ENCODE results near the gene CTBP2. TPM values are rescaled to one million over a fixed set of nuclear protein-coding genes. Genes with fewer than 3 reads are reported as not detected.

Gene CTBP2
- total and polyA plus RNA-seq, 2 of the 13 experiments (the other 11 are each of a cell fraction or from before 2014, with no cell fraction given), result 0.08 TPM; not detected in 1

DNA sequence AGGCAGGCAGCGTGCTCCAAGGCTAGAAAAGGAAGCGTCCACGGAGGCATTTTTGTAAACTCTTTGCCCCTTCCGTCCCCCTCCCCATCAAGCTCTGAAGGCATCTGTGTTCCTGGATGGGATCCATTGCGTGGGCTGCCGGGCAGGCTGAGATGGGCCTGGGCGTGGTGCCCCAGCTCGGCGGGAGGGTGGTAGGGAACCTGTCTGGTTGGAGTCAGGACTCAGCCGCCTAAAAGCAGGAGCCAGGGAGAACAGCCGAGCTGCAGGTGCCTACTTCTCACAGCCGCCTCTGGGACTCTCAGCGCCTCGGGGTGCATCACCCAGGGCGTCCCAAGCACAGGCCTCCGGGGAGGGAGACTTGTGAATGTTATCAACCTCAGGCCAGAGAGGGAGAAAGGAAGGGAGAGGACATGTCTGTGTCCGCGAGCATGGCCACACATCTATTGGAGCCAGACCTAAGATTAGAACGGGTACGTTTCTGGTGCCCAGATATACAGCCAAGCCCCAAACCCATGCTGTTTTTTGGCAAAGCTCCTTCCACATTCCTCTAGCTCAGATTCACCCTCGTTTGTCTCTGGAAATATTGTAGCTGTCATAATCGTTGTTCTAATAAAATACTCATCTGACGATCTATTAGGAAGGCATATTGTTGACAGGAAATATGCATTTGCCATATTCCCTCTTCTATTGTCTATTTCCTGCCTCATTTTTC is 48.6 kb upstream of the CTBP2 start (continued):
- no peak for TF ChIP-seq PRDM10 (CRISPR knock-in tag; IDR thresholded peaks at IDR 0.05; ENCODE audit: low read depth)
- TF ChIP-seq ZNF580 (CRISPR knock-in tag; IDR thresholded peaks at IDR 0.05; ENCODE audit: borderline replicate concordance, low read depth), result no peak
- no peak for TF ChIP-seq PATZ1 (CRISPR knock-in tag; IDR thresholded peaks at IDR 0.05)
- TF ChIP-seq TEAD2 (CRISPR knock-in tag; IDR thresholded peaks at IDR 0.05), result no peak
- no peak for TF ChIP-seq HMG20A (CRISPR knock-in tag; IDR thresholded peaks at IDR 0.05; ENCODE audit: borderline replicate concordance)

DNA sequence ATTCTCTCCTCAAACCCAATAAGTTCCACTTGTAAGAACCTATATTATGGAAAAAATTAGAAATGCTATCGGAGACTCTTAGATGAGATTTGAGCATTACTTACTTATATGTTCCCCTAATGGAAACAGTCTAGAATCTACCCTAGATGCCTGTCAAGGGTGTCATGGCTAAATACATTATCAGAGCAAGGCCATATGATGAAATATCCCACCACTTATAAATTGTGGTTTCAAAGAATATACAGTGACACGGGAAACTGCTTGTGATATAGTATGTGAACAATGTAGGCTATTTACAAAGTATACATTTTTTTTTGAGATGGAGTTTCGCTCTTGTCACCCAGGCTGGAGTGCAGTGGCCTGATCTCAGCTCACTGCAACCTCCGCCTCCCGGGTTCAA is 46.3 kb upstream of the CTBP2 start:
- no TSS peak for BruUV-seq (replicated peaks)
- H3K36me3 ChIP-seq (replicated peaks in 1 of 2; ENCODE audit: control insufficient read depth in 1 of 2, insufficient read depth in 2 of 2, low read length in 2 of 2), result no peaks in the 10 kb centered on the region
- TF ChIP-seq SIN3B (IDR thresholded peaks at IDR 0.05; ENCODE audit: low read length) (no peak), ZNF777 (CRISPR knock-in tag; IDR thresholded peaks at IDR 0.05) (no peak), RARG (CRISPR knock-in tag; IDR thresholded peaks at IDR 0.05; ENCODE audit: low read depth) (no peak), ZNF644 (CRISPR knock-in tag; IDR thresholded peaks at IDR 0.05; ENCODE audit: low read depth) (no peak)
- H3K4me2 ChIP-seq (ENCODE audit: low read depth, low read length), result no peak overlapping the region
- H2AFZ ChIP-seq (ENCODE audit: low read length), result no peak overlapping the region
- POLR2A ChIA-PET, result no interaction called here
- H3K9me3 ChIP-seq (ENCODE audit: low read length), result no peaks in the 10 kb centered on the region
- no peaks in the 10 kb centered on the region for H3K79me2 ChIP-seq (ENCODE audit: insufficient read depth, low read length)
- no peak overlapping the region for H3K9ac ChIP-seq (ENCODE audit: insufficient read depth, low read depth, low read length)
- no peak for DNase-seq (ENCODE audit: low spot score)
- 57% methylated on average over 5 of the region's 5 CpGs for WGBS (ENCODE audit: low lambda C conversion rate)
- H3K27ac ChIP-seq (ENCODE audit: extremely low read length, insufficient read depth, low read length), result no peak overlapping the region
- CTCF ChIA-PET (ENCODE audit: low intra/inter-chr PET ratio, low total read pairs), result no interaction called here
- no peak for FAIRE-seq
- no peak for ATAC-seq
- H3K4me1 ChIP-seq (ENCODE audit: insufficient read depth, low read length), result no peaks in the 10 kb centered on the region
- no peak overlapping the region for H3K4me3 ChIP-seq (replicated peaks in 1 of 3; ENCODE audit: insufficient read depth in 1 of 3, low read depth in 2 of 3, low read length in 3 of 3)
- no peaks in the 10 kb centered on the region for H4K20me1 ChIP-seq (ENCODE audit: insufficient read depth, low read length)
- peaks cover 0 to 18% of the 10 kb centered on the region in 2 experiments; a peak in 1 of 5 replicates for H3K27me3 ChIP-seq (ENCODE audit: control insufficient read depth in 1 of 2, insufficient read depth in 2 of 2, low read length in 2 of 2)
- intact Hi-C loops (cut with micrococcal nuclease; ENCODE audit: unreplicated experiment) (no loop called here), in situ Hi-C loops (cut with HindIII; ENCODE audit: extremely low pct_ligation_motif_present, low pct_unique_long_range_greater_than_20kb) (no loop called here)

Data from HepG2 (cell line).